Retinal pigment epithelial cell (primary cell): ENCODE measurements around the gene CUL3.

Experiments
- DNase-seq: peaks from one replicate; pipeline ENCODE4 v3.0.0-alpha.2; 2010; ENCODE audit warnings: low read depth
- H3K4me3 ChIP-seq: 2 replicates; pipeline ENCODE4 v1.5.1; 2011; ENCODE audit warnings: mild to moderate bottlenecking, low read length, control low read depth, moderate library complexity
- TF ChIP-seq, protein P1 (sequence below): conservative IDR thresholded peaks from 2 replicates; pipeline ENCODE4 v1.5.1; 2011; ENCODE audit warnings: low read depth, low read length, control low read depth, inconsistent platforms

CUL3 gene

DNA sequence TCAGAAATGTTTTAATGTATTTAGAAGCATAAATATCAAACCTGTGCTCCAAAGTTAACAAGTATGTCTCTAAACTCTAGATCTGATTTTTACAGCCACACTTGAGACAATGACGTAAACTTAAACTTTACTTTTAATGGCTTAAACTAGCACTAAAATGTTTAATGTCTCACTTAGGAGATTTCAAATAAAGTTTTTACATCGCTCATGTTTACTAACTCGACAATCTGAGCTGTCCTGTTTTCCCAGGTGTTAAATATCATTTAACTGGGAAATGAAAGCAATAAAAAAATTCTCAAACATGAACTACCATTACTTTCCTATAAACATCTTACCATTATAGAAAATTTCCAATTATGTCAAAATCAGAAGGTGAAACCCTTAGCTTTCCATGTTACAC lies 113.0 kb downstream of the CUL3 start:
- no peak for DNase-seq
- TF ChIP-seq, protein P1, sequence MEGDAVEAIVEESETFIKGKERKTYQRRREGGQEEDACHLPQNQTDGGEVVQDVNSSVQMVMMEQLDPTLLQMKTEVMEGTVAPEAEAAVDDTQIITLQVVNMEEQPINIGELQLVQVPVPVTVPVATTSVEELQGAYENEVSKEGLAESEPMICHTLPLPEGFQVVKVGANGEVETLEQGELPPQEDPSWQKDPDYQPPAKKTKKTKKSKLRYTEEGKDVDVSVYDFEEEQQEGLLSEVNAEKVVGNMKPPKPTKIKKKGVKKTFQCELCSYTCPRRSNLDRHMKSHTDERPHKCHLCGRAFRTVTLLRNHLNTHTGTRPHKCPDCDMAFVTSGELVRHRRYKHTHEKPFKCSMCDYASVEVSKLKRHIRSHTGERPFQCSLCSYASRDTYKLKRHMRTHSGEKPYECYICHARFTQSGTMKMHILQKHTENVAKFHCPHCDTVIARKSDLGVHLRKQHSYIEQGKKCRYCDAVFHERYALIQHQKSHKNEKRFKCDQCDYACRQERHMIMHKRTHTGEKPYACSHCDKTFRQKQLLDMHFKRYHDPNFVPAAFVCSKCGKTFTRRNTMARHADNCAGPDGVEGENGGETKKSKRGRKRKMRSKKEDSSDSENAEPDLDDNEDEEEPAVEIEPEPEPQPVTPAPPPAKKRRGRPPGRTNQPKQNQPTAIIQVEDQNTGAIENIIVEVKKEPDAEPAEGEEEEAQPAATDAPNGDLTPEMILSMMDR = no peak
- no peak overlapping the region for H3K4me3 ChIP-seq

DNA sequence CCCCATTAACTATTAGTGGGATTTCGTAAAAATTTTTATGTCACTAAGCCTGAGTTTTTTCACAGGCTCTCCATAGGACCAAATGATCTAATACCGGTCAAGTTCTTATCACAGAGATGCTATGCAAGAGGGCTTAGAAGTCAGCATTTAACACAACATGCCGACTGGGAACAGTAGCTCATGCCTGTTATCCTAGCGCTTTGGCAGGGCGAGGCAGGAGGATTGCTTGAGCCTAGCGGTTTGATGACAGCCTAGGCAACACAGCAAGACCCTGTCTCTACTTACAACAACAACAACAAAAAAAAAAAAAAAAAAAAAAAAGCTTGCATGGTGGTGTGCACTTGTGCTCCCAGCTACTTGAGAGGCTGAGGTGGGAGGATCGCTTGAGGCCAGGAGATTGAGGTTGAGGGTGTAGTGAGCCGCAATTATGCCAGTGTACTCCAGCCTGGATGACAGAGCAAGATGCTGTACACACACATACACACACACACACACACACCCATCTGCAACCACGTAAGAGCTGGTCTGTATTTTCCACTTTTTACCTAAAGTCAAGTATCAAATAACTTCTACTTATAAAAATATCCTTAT lies 115.7 kb downstream of the CUL3 start:
- TF ChIP-seq, protein P1 = no peak
- no peak for DNase-seq
- no peak overlapping the region for H3K4me3 ChIP-seq

DNA sequence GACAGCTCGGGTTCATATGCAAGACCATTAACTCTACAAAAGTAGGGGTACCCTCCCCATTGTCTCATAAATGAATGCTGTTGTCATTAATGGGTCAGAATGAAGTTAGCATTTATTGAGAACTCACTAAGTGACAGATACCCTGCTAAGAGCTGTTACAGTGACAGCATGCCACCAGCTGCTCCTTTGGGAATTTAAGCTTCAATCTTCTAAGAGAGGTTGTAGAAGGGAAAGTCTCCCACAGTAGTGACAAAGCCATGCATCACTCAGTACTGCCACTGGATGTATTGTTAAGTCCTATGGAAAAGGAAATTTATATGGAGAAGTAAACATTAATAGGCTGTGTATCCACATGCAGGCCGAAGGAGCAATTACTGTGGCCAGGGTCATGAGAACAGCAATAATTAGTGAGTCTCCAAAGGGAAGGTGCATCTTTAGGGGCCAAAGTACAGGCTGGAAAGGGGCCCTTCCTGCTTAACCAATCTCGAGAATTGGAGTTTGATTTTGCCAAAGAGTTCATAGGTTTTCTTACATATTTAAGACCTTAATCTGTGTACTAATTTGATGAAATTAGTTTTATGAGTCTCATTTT lies 118.8 kb downstream of the CUL3 start:
- TF ChIP-seq, protein P1 = no peak
- H3K4me3 ChIP-seq = no peak overlapping the region
- DNase-seq = no peak

DNA sequence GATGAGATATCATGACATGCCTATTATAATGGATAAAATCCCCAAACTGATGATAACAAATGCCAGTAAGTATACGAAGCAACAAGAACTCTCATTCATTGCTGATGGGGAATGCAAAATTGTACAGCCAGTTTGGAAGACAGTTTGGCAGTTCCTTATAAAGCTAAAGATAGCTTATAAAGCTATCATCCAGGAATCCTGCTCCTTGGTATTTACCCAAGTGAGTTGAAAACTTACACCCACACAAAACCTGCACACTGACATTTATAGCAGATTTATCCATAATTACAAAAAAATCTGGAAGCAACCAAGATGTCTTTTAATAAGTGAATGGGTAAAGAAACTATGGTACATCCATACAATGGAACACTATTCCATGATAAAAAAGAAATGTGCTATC lies 123.8 kb downstream of the CUL3 start:
- H3K4me3 ChIP-seq = no peak overlapping the region
- DNase-seq = no peak
- TF ChIP-seq, protein P1 = no peak

DNA sequence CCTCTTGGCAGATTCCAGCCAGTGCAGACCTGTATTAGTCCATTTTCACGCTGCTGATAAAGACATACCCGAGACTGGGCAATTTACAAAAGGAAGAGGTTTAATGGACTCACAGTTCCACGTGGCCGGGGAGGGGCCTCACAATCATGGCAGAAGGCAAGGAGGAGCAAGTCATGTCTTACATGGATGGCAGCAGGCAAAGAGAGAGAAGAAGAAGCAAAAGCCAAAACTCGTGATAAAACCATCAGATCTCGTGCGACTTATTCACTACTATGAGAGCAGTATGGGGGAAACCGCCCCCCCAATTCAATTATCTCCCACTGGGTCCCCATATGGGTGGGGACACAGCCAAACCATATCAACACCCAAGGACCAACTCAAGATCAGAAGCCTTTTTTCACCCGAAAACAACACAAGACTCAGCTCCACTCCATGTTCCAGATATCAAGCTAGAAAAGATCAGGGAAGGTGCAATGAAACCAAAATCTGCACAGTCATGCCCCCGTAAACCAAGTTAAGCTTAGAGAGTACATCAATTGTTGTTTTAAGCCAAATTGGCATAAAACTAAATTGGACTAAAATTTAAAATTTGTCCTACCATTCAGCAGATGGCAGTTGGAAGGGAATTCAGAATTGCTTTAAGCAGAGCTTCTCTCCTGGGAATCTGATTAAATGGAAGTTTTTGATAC lies 127.6 kb downstream of the CUL3 start:
- H3K4me3 ChIP-seq = no peak overlapping the region
- no peak for DNase-seq
- TF ChIP-seq, protein P1 = no peak

DNA sequence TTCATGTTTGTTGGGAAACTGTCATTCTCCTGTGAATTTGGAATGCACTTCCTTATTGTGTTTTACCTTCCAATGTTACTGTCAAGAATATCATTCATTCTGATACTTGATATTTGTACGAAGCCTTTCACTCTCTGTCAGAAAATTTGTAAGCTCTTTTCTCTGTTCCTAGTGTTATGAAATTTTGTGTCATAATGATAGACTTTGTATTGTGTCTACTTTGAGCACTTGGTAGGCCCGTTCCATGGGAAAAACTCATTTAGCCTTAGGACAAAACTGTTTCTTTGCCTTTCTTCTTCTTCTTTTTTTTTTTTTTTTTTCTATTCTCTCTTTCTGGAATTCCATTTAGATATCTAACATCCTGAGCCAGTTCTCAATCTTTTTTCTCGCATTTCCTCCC lies 131.3 kb downstream of the CUL3 start:
- DNase-seq = no peak
- TF ChIP-seq, protein P1 = no peak
- no peak overlapping the region for H3K4me3 ChIP-seq
